Calu3 (cell line): ENCODE data around the gene RYR1. TPM values are rescaled to one million over a fixed set of nuclear protein-coding genes. Genes with fewer than 3 reads are reported as not detected.
"Not testable (repeated sequence)": the region's sequence is repeated elsewhere in the genome, so short reads cannot be mapped to it uniquely, and the experiment has no call there.

Experiments used
- BruUV-seq: library from RNA; stranded (reverse); fragments of 400-500 nt; replicated peaks from 2 replicates; lab custom pipeline; 2021; lab: Mats Ljungman, UMichigan
- CTCF ChIA-PET: fragments of 300-600 bp; sonication (Branson Sonifier 250); formaldehyde crosslinking; loops from one replicate; lab custom pipeline; 2022; ENCODE audit warnings: antibody characterized with exemption; lab: Charles Lee
- DNase-seq: peaks from one replicate; pipeline ENCODE4 v3.0.0; 2022
- H3K27ac Mint-ChIP-seq: one replicate; pipeline ENCODE4 v1.8.0; 2022; ENCODE audit warnings: mixed read lengths; ENCODE audit not compliant: unreplicated experiment
- H3K27me3 Mint-ChIP-seq: one replicate; pipeline ENCODE4 v1.8.0; 2022; ENCODE audit warnings: mixed read lengths; ENCODE audit not compliant: unreplicated experiment
- H3K36me3 Mint-ChIP-seq: one replicate; pipeline ENCODE4 v1.8.0; 2022; ENCODE audit warnings: mild to moderate bottlenecking, moderate library complexity, mixed read lengths; ENCODE audit not compliant: insufficient read depth, unreplicated experiment
- H3K4me1 Mint-ChIP-seq: one replicate; pipeline ENCODE4 v1.8.0; 2022; ENCODE audit warnings: mild to moderate bottlenecking, low read depth, mixed read lengths; ENCODE audit not compliant: unreplicated experiment
- H3K4me3 Mint-ChIP-seq: one replicate; pipeline ENCODE4 v1.8.0; 2022; ENCODE audit warnings: mild to moderate bottlenecking, low read depth, moderate library complexity, mixed read lengths; ENCODE audit not compliant: unreplicated experiment
- H3K9me3 Mint-ChIP-seq: one replicate; pipeline ENCODE4 v1.8.0; 2022; ENCODE audit warnings: low read depth, mixed read lengths; ENCODE audit not compliant: unreplicated experiment
- intact Hi-C: fragments of 100-400 bp; cut with micrococcal nuclease; formaldehyde crosslinking; loops from one replicate; pipeline ENCODE4 v1.10.0; 2022; ENCODE audit not compliant: unreplicated experiment
- total RNA-seq: library from RNA; stranded (reverse); gene quantifications from 2 replicates; pipeline ENCODE4 v1.2.3, GENCODE V29; 2022
- TF ChIP-seq, protein P1 (sequence below): fragments of 200-600 bp; IDR thresholded peaks from one replicate; pipeline ENCODE4 v1.8.0; 2022; ENCODE audit warnings: antibody characterized with exemption; ENCODE audit not compliant: unreplicated experiment

The RYR1 gene
- total RNA-seq, 1 experiment from 2014 or later: 1.4 TPM

- Mint-ChIP-seq H3K27ac (no peak overlapping the region), H3K4me1 (no peaks in the 10 kb centered on the region), H3K36me3 (no peaks in the 10 kb centered on the region), H3K27me3 (peaks cover 60% of the 10 kb centered on the region), H3K4me3 (no peak overlapping the region), H3K9me3 (no peaks in the 10 kb centered on the region)
- TF ChIP-seq, protein P1, sequence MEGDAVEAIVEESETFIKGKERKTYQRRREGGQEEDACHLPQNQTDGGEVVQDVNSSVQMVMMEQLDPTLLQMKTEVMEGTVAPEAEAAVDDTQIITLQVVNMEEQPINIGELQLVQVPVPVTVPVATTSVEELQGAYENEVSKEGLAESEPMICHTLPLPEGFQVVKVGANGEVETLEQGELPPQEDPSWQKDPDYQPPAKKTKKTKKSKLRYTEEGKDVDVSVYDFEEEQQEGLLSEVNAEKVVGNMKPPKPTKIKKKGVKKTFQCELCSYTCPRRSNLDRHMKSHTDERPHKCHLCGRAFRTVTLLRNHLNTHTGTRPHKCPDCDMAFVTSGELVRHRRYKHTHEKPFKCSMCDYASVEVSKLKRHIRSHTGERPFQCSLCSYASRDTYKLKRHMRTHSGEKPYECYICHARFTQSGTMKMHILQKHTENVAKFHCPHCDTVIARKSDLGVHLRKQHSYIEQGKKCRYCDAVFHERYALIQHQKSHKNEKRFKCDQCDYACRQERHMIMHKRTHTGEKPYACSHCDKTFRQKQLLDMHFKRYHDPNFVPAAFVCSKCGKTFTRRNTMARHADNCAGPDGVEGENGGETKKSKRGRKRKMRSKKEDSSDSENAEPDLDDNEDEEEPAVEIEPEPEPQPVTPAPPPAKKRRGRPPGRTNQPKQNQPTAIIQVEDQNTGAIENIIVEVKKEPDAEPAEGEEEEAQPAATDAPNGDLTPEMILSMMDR: no peak
- CTCF ChIA-PET: interaction anchor here (0.5 to 0.7 kb wide), 2 partner anchors 9 to 10 kb away, joined by 3 read pairs; no protein-coding TSS in a partner anchor
- no TSS peak for BruUV-seq
- intact Hi-C loops: no loop called here
- DNase-seq: no peak
These were observed 9.2 kb upstream of the RYR1 start for GRCh38 chr19:38424272-38424671.

DNA sequence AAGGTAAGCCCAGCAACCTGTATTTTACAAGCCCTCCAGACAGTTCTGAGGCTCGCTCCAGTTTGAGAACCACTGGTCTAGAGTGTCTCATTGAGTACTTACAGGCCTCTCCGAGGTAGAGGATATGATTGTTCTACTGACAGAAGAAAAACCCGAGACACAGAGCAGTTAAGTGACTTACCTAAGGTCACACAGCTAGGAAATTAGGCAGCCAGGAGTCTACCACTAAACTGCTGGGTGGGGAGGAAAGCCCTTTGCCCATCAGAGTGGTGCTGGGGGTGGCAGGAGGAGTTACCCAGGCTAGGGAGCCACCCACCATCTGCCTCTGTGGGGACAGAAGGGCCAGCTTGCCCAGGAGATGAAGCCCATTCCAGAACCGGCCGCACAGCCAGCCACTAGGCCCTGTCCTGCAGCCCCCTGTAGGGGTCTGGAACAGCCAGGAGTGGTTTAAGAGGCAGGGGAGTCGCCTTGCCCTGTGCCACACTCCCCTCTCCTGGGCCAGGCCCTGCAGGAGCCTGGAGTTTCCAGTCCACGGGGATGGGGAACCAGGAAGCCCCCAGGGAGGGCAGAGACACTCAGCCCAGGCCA lies 8.2 kb upstream of the RYR1 start:
- Mint-ChIP-seq H3K36me3 (no peaks in the 10 kb centered on the region), H3K4me1 (no peaks in the 10 kb centered on the region), H3K27me3 (peaks cover 59% of the 10 kb centered on the region), H3K9me3 (no peaks in the 10 kb centered on the region), H3K4me3 (no peak overlapping the region), H3K27ac (no peak overlapping the region)
- no peak for DNase-seq
- TF ChIP-seq, protein P1: no peak
- CTCF ChIA-PET: interaction anchor here (0.7 kb wide), 1 partner anchor 9 kb away, joined by 3 read pairs; no protein-coding TSS in a partner anchor
- intact Hi-C loops: no loop called here
- no TSS peak for BruUV-seq

DNA sequence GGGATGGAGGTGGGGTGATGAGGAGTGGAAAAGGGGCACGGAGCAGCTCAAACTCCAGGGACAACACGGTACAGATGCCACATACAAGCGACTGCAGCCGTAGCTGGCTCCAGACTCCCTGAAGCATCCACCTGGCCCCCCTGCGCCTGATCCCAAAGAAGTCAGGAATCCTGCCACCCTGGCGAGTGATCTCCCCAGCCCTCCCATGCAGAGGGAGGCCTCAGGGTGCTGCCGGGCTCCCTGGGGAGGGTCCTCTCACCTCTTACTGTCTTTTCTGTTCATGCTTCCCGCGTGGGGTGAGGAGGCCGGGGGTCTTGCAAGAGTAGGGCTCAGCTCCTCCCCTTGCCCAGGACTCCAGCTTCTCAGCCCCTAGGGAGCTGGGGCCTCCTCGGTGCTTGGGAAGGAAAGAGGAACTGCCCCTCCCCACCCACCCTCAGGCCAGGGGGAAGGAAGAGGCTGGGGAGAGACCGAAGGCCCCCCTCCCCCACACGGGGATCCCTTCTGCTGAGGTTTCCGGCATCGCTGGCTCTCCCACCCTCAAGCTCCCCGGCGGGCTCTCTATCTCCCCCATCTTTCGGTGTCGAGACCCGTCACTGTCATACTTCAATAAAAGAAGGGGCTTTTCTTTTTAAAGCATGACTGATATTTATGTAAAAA lies 7.6 kb upstream of the RYR1 start, which contains the start of gene RASGRP4:
Gene RASGRP4 (minus strand): TSS at position 410 of the 657 bp plus-strand sequence. CDS start 128 bp downstream, at position 282.
- no peak within 1 kb of the TSS for H3K4me3 Mint-ChIP-seq
- intact Hi-C loops: no loop called here
- no peak within 1 kb of the TSS for H3K27ac Mint-ChIP-seq
- BruUV-seq: no TSS peak
- H3K27me3 Mint-ChIP-seq: peaks cover 59% of the 10 kb centered on the region
- no peak for DNase-seq
- CTCF ChIA-PET: no interaction called here
- no peaks in the 10 kb centered on the region for H3K4me1 Mint-ChIP-seq
- H3K9me3 Mint-ChIP-seq: no peaks in the 10 kb centered on the region
- TF ChIP-seq, protein P1: no peak
- no peaks in the 10 kb centered on the region for H3K36me3 Mint-ChIP-seq

DNA sequence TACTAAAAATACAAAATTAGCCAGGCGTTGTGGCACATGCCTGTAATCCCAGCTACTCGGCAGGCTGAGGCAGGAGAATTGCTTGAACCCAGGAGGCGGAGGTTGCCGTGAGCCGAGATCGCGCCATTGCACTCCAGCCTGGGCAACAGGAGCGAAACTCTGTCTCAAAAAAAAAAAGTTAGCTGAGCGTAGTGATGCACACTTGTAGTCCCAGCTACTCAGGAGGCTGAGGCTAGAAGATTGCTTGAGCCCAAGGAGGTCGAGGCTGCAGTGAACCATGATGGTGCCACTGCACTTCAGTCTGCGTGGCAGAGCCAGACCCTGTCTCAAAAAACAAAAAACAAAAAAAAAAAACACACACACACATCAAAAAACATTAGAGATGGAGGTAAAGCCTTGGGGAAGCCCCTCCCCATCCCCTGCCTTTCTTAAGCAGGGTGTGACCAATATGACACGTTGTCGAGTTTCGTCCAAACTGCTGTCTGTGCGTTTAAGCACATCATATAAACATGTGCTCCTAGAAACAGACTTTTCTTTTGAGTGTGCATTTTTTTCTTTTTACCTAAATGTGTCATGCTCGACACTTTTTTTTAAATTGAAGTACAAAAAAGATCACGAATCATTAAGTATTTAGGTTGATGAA lies 6.3 kb upstream of the RYR1 start:
- DNase-seq, H3K4me1 Mint-ChIP-seq, H3K27ac Mint-ChIP-seq, intact Hi-C loops, H3K9me3 Mint-ChIP-seq, BruUV-seq, H3K4me3 Mint-ChIP-seq, H3K36me3 Mint-ChIP-seq: not testable (repeated sequence)
- peaks cover 65% of the 10 kb centered on the region for H3K27me3 Mint-ChIP-seq
- CTCF ChIA-PET: interaction anchor here (0.7 kb wide), 1 partner anchor 104 kb away, joined by 4 read pairs; no protein-coding TSS in a partner anchor
